OCI-M2 (cell line): ENCODE data around the gene ZNF367.
"Not testable (repeated sequence)": the region's sequence is repeated elsewhere in the genome, so short reads cannot be mapped to it uniquely, and the experiment has no call there.

Experiments
- DNase-seq: peaks from one replicate; lab custom pipeline; 2025; ENCODE audit not compliant: unreplicated experiment; lab: John Stamatoyannopoulos, UW

Gene ZNF367

GRCh38 chr9:96400132-96400910 is 17.8 kb downstream of the ZNF367 start:
- DNase-seq = no peak

GRCh38 chr9:96399325-96399633 is 18.9 kb downstream of the ZNF367 start:
- no peak for DNase-seq

- DNase-seq = no peak
Measured at GRCh38 chr9:96398582-96399324, 19.4 kb downstream of the ZNF367 start.

GRCh38 chr9:96395964-96396363 is 22.2 kb downstream of the ZNF367 start:
- DNase-seq = no peak

- DNase-seq = no peak
Measured at GRCh38 chr9:96394832-96395496, 23.2 kb downstream of the ZNF367 start.

GRCh38 chr9:96392263-96392662 is 25.9 kb downstream of the ZNF367 start:
- DNase-seq = no peak

- DNase-seq = no peak
Measured at GRCh38 chr9:96391021-96391765, 27.0 kb downstream of the ZNF367 start.

- DNase-seq = no peak
Measured at GRCh38 chr9:96388144-96388543, 30.0 kb downstream of the ZNF367 start.

GRCh38 chr9:96386157-96386556 is 32.0 kb downstream of the ZNF367 start:
- DNase-seq = no peak

GRCh38 chr9:96383165-96383942 is 34.8 kb downstream of the ZNF367 start, which contains the start of gene SLC35D2:
Gene SLC35D2, minus strand, starts transcription at chr9:96383711. Its CDS starts 77 bp downstream, at chr9:96383634.
- no peak for DNase-seq

- no peak for DNase-seq
Measured at GRCh38 chr9:96382839-96383164, 35.4 kb downstream of the ZNF367 start.

- no peak for DNase-seq
Measured at GRCh38 chr9:96382175-96382574, 36.0 kb downstream of the ZNF367 start.

GRCh38 chr9:96381696-96382095 is 36.5 kb downstream of the ZNF367 start:
- DNase-seq = no peak

- DNase-seq = no peak
Measured at GRCh38 chr9:96381125-96381524, 37.0 kb downstream of the ZNF367 start.

GRCh38 chr9:96379461-96379860 is 38.7 kb downstream of the ZNF367 start:
- DNase-seq = no peak

- no peak for DNase-seq
Measured at GRCh38 chr9:96378187-96378586, 40.0 kb downstream of the ZNF367 start.

GRCh38 chr9:96376891-96377874 is 41.0 kb downstream of the ZNF367 start:
- DNase-seq = no peak

GRCh38 chr9:96375507-96375906 is 42.7 kb downstream of the ZNF367 start:
- DNase-seq = not testable (repeated sequence)

GRCh38 chr9:96367943-96368342 is 50.2 kb downstream of the ZNF367 start:
- no peak for DNase-seq
